A549 treated with DMSO at 1 μM for 4 hours (cell line): ENCODE measurements around the gene ARHGAP31. TPM values are rescaled to one million over a fixed set of nuclear protein-coding genes. Genes with fewer than 3 reads are reported as not detected.

ENCODE experiments used
- total RNA-seq: library from RNA; stranded (reverse); fragments of 200-300 nt; extraction: Qiagen RNA extraction; gene quantifications from 5 replicates; pipeline ENCODE4 v1.2.3, GENCODE V29; 2022; ENCODE audit warnings: low read depth

The ARHGAP31 gene
- 0.94 to 2.0 TPM (median 1.5 TPM) in 5 replicates for total RNA-seq

GRCh38 chr3:119293871-119294695 is at the start of gene ARHGAP31:
ARHGAP31 (plus strand) TSS chr3:119294383; CDS start chr3:119294905, 522 bp downstream.

GRCh38 chr3:119463171-119464169 is 169.3 kb downstream of the ARHGAP31 start, which contains the start of gene TMEM39A:
TMEM39A (minus strand) TSS chr3:119463615; CDS start chr3:119462074, 1,541 bp downstream.

Other genes with a start within 250 kb of the ARHGAP31 start
- not detected in 5 replicates for gene TEX55, start 148.2 kb upstream of the ARHGAP31 start, total RNA-seq
- gene UPK1B, start 120.8 kb upstream of the ARHGAP31 start, total RNA-seq: 9.5 to 14.2 TPM (median 12.1 TPM) in 5 replicates
- gene B4GALT4, start 53.5 kb upstream of the ARHGAP31 start, total RNA-seq: 80.6 to 116 TPM (median 112 TPM) in 5 replicates
- 25.0 to 34.3 TPM (median 31.6 TPM) in 5 replicates for gene TMEM39A, start 169.2 kb downstream of the ARHGAP31 start, total RNA-seq
- gene POGLUT1, start 174.6 kb downstream of the ARHGAP31 start, total RNA-seq: 8.3 to 12.9 TPM (median 10.1 TPM) in 5 replicates
- 56.4 to 87.6 TPM (median 82.3 TPM) in 5 replicates for gene TIMMDC1, start 204.2 kb downstream of the ARHGAP31 start, total RNA-seq